ENCODE measurements around the gene PDE8B.

Gene PDE8B

DNA sequence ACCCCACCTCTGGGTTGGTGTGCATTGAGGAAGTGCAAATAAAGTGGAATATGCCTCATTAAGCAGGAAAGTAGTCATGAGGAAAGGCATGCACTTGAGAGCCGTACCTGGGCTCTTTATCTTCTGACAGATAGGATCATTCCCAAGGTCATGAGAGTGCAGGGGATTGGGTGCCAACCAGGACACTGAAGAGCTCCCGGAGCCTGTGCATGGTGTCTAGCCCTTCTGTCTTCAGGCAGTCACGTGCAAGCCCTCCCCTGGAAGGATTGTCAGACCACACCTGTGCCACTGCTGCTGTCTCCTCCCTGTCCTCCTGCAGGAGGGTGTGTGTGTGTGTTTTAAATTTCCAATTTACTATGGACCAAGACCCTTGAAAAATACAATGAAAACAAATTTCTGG is 69.6 kb downstream of the PDE8B start:
- TF ChIP-seq, protein P1, sequence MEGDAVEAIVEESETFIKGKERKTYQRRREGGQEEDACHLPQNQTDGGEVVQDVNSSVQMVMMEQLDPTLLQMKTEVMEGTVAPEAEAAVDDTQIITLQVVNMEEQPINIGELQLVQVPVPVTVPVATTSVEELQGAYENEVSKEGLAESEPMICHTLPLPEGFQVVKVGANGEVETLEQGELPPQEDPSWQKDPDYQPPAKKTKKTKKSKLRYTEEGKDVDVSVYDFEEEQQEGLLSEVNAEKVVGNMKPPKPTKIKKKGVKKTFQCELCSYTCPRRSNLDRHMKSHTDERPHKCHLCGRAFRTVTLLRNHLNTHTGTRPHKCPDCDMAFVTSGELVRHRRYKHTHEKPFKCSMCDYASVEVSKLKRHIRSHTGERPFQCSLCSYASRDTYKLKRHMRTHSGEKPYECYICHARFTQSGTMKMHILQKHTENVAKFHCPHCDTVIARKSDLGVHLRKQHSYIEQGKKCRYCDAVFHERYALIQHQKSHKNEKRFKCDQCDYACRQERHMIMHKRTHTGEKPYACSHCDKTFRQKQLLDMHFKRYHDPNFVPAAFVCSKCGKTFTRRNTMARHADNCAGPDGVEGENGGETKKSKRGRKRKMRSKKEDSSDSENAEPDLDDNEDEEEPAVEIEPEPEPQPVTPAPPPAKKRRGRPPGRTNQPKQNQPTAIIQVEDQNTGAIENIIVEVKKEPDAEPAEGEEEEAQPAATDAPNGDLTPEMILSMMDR (IDR thresholded peaks at IDR 0.05): no peak

DNA sequence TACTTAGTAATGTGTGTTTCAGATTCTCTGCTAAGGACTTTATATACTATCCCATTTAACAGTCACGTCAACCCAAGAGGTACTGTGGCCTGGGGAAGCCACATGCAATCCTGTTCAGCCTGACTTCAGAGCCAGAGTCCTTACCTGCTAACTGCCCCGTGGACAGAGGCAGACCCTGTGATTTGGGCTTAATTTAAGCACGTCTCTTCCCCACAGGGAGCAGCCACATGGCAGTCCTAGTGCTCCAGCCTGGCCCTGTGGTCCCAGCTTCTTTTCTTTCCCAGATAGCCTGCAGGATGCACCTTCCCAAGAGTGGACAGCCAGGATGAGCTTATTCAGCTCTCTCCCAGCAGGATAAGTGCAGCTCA is 71.5 kb downstream of the PDE8B start:
- TF ChIP-seq, protein P1 (IDR thresholded peaks at IDR 0.05): no peak

DNA sequence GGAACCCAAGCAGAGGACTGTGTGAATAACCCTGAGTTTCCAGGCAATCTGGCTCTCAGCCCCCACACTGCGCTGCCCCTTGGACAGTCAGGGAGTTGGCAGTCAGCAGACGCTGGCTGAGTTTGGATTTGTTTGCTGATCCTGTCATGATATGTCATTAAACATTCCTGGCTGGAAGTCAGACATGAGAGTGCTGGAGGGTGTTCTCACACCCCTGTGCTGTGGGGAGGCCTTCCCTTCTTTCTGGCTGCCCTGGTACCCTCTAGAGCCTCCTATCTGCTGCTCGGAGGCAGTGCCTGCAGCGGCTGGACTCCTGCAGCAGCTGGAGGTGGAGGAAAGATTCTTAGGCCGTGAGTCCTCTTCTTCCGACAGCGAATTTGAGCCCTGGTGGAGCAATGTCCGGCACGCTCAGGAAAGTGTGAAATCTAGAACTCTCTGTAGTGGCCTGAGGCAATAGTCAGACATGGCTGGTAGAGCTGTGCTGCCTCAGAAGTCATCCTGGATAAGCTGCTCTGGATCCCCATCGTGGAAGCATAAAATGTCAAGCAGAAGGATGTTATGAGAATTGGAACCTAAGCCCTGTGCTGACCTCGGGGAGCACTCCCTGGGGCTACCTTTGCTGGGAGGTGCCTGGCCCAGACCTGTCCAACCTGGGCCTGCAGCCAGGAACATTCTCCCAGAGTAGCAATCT is 72.0 kb downstream of the PDE8B start:
- TF ChIP-seq, protein P1 (IDR thresholded peaks at IDR 0.05): peak; percentile 24; the same call in 1 of the 2 replicates

DNA sequence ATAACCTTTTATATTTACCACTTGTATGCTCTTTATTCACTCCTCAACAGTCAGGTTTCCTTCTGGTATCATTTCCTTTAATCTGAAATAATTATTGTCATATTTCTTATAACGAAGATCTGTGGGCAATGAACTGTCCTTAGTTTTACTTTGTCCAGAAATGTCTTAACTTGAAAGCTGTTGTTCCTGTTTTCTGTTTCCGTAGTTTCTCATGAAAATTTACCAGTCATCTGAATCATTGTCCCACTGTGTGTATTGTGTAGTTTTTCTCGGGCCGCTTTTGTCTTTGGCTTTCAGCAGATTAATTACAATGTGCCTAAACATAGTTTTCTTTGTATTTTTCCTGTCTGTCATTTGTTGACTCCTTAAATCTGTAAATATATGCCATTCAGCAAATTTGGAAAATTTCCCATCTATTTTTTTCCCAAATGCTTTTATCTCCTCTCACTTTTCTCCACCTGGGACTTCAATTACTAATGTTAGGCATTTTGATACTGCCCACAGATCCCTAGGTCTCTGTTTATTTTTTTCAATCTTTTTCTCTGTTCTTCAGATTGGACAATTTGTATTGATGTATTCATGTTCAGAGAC is 74.9 kb downstream of the PDE8B start:
- TF ChIP-seq, protein P1 (IDR thresholded peaks at IDR 0.05): no peak

DNA sequence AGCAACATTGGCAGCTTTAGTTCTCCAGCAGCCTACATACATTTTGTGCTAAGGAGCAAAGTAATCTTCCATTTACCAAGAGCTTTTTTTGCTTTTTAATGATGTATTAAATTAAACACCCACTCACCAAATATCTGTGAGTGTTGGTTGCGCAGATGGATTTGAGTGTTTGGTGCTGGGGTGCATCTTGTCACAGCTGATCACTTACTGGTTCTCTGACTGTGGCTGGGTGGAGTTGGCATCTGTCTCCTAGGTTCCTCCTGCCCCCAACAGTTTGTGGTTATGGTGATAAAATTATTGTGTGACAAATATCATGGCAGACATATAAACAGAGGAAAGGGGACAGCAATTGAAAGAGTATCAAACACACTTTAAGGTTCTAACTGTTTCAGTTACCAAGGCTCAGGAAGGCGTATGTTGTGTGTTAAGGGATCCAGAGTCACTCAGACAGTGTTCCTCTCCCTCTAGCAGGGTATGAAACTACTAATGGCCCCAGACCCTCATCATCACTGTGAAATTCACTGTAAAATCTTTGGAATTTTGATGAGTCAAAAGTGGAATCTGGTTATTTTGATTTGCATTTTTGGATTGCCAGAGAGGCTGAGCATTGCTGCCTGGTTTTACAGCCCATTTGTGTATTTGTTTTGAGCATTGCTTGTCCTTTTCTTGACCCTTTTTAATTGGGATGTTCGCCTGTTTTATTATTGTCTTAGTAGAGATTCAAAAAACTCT is 81.7 kb downstream of the PDE8B start:
- TF ChIP-seq, protein P1 (IDR thresholded peaks at IDR 0.05): no peak

DNA sequence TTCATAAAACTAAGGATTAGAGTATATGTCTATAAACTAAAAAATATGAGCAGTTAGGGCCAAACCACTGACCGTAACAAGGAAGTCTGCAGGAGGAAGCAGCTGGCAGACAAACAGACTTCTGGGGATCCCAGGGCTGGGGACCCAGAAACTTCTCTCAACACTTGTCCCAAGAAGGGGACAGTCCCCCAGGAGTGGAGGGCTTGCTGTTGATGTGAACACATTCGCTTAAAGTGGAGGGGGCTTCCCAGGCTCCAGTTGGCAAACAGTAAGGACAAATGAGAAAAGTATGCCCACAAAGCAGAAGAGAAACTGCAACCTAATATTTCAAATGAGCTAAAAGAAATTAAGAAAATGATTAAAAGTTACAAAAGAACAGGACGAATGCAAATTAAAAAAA is 83.7 kb downstream of the PDE8B start:
- TF ChIP-seq, protein P1 (IDR thresholded peaks at IDR 0.05): no peak

DNA sequence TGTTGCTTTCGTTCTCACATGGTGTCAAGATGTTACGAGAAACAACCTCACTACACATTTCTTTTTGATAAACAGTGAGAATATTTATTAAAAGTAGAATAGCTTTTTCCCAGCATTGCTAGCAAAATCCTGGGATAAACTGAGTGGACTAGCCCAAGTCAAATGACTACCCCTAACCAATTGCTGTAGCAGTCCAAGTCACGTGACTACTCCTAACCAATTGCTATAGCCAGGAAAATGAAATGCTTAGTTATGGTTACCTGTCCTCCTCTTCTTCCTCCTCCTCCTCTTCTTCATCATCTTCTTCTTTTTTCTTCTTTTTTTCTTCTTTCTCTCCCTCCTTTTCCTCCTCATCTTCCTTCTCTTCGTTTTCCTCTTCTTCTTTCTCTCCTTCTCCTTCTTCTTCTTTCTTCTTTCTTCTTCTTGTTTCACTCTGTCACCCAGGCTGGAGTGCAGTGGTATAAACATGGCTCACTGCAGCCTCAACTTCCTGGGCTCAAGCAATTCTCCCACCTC is 85.4 kb downstream of the PDE8B start:
- TF ChIP-seq, protein P1 (IDR thresholded peaks at IDR 0.05): no peak

Data from LNCAP (cell line).